ENCODE results near the gene CYBC1.

CYBC1 gene

DNA sequence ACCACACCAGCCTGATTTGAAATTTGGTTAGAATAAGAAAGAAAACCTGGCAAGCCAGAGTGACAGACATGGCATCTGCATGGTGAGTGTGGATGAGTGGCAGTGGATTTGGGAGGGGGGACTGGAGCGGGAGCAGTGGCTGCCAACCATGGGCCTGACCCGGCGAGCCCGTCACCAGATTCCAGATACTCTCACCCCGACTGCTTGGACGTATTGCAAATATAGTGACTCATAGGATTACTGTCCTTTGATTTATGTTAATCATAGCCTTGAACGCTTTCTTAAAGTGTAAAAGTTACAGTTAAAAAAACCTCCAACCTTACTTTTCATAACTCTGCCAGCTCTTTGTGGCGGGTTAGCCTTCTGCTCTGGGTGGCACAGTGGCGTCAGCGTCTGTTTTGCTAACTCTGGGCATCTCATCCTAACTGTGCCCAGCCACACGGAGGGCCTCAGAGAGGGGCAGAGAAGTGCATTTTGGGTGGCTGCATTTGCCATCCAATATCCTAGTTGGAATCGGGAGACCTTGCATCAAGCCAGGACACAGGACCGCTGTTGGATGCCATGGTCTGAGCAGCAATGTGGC, 42.2 kb upstream of the CYBC1 start:
- no peaks in the 10 kb centered on the region for H3K9me3 ChIP-seq (ENCODE audit: low read depth, low read length)
- DNase-seq (ENCODE audit: low read depth, low spot score) = no peak
- H3K36me3 ChIP-seq (ENCODE audit: insufficient read depth, low read length) = peaks cover 2% of the 10 kb centered on the region; the same call in 1 of the 2 replicates
- no peak overlapping the region for H3K9ac ChIP-seq (ENCODE audit: insufficient read length)
- no peak overlapping the region for H3K27ac ChIP-seq
- no peak overlapping the region for H3K4me3 ChIP-seq
- TF ChIP-seq POLR2AphosphoS5 (IDR thresholded peaks at IDR 0.05; ENCODE audit: borderline replicate concordance, low read depth, low read length) (no peak), EZH2 (IDR thresholded peaks at IDR 0.05) (no peak), FOXP2 (optimal IDR thresholded peaks at IDR 0.05; ENCODE audit: control extremely low read depth, extremely low read length, insufficient read depth) (no peak)

DNA sequence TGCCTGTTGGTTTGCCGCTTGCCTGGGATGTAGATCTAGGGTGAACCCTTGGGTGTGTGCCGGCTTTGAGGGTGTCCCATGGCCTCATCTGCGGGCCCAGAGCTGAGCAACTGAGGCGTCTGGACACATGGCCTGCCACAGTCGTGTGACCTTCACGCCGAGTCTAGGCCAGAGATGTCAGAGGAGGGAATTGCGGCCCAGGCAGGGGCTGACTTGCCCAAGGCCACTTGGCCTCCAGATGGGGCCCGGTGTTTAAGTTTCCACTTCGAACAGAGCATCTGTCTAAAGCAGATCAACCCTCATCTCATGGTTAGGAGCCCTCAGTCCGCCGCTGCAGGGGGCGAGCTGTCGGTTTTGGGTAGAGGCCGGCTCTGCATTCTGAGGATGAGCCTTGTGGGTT, 41.0 kb upstream of the CYBC1 start:
- Histone ChIP-seq H3K36me3 (ENCODE audit: insufficient read depth, low read length) (peaks cover 3% of the 10 kb centered on the region; the same call in 1 of the 2 replicates), H3K4me3 (no peak overlapping the region), H3K9ac (ENCODE audit: insufficient read length) (no peak overlapping the region), H3K27ac (no peak overlapping the region), H3K9me3 (ENCODE audit: low read depth, low read length) (no peaks in the 10 kb centered on the region)
- no peak for TF ChIP-seq FOXP2 (optimal IDR thresholded peaks at IDR 0.05; ENCODE audit: control extremely low read depth, extremely low read length, insufficient read depth)
- TF ChIP-seq POLR2AphosphoS5 (IDR thresholded peaks at IDR 0.05; ENCODE audit: borderline replicate concordance, low read depth, low read length) = no peak
- no peak for TF ChIP-seq EZH2 (IDR thresholded peaks at IDR 0.05)
- DNase-seq (ENCODE audit: low read depth, low spot score) = no peak

DNA sequence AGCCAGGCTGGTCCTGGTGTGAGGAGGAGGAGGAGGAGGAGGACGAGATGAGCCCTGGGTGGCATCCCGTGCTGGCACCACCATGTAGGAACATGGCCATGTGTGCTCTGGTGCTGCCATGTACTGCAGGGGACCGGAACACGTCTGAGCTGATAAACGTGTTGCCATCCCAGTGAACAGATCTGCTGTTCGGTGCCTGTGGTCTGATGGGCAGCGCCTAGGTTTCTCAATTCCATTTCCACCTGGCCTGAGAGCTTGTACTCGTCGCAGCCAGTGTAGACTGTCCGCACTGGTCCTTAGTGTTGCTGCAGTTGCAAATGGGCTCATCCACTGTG, 40.6 kb upstream of the CYBC1 start:
- Histone ChIP-seq H3K9me3 (ENCODE audit: low read depth, low read length) (no peaks in the 10 kb centered on the region), H3K27ac (no peak overlapping the region), H3K36me3 (ENCODE audit: insufficient read depth, low read length) (peaks cover 6% of the 10 kb centered on the region; the same call in 1 of the 2 replicates), H3K9ac (ENCODE audit: insufficient read length) (no peak overlapping the region), H3K4me3 (no peak overlapping the region)
- no peak for TF ChIP-seq EZH2 (IDR thresholded peaks at IDR 0.05)
- no peak for TF ChIP-seq FOXP2 (optimal IDR thresholded peaks at IDR 0.05; ENCODE audit: control extremely low read depth, extremely low read length, insufficient read depth)
- TF ChIP-seq POLR2AphosphoS5 (IDR thresholded peaks at IDR 0.05; ENCODE audit: borderline replicate concordance, low read depth, low read length) = no peak
- DNase-seq (ENCODE audit: low read depth, low spot score) = no peak

DNA sequence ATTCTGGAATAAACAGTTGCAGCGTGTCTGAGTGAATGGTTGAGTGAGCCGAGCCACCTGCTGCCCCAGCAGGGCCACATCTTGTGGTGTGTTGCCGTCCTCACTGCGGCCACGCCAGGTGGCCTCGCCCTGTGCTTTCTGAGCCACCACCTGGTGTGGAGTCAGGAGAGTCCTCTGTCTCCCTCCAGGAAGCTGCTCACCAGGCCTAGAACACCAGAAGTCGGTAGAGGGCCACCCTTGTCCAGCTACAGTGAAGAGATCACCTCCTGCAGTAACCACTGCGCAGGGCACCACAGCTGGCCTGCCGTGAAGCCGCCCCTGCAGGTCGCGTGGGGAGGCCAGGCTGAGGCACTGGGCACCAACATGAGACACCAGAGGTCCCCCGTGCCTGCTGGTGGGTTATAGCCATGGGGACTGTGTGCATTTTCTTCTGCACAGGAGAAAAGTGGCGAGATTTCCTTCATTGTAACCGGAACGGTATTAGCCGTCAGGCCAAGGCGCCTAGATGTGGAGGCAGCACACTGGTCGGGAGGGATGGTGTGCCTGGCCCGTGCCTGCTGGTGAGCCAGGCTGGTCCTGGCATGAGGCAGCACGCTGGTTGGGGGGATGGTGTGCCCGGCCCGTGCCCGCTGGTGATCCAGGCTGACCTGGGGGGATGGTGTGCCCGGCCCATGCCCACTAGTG, 40.1 kb upstream of the CYBC1 start:
- Histone ChIP-seq H3K36me3 (ENCODE audit: insufficient read depth, low read length) (peaks cover 8% of the 10 kb centered on the region; the same call in 1 of the 2 replicates), H3K9me3 (ENCODE audit: low read depth, low read length) (no peaks in the 10 kb centered on the region), H3K9ac (ENCODE audit: insufficient read length) (no peak overlapping the region), H3K27ac (no peak overlapping the region), H3K4me3 (no peak overlapping the region)
- no peak for DNase-seq (ENCODE audit: low read depth, low spot score)
- TF ChIP-seq EZH2 (IDR thresholded peaks at IDR 0.05) = no peak
- TF ChIP-seq FOXP2 (optimal IDR thresholded peaks at IDR 0.05; ENCODE audit: control extremely low read depth, extremely low read length, insufficient read depth) = no peak

DNA sequence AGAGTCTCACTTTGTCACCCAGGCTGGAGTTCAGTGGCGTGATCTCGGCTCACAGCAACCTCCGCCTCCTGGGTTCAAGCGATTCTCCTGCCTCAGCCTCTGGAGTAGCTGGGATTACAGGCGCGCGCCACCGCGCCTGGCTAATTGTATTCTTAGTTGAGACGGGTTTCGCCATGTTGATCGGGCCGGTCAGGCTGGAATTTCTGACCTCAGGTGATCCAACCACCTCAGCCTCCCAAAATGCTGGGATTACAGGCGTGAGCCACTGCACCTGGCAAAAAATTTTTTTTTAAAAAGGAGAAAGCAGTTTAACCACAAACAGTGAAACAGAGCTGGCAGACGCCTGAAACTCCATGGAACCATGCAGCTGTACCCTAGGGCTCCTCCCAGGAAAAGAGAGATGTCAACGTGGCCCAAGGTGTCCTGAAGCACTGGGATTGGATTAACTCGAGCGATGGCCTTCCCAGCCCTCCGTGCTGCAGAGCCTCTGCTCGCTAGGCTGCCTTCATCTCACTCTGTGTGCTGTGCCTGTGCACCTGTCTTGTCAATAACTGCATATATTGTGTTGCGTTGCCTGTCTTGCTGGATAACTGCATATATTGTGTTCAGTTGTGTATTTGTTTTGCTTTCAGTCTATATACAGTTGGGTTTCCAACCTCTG, 39.4 kb upstream of the CYBC1 start:
- Histone ChIP-seq H3K36me3 (ENCODE audit: insufficient read depth, low read length) (peaks cover 13% of the 10 kb centered on the region; the same call in 1 of the 2 replicates), H3K4me3 (no peak overlapping the region), H3K27ac (no peak overlapping the region), H3K9ac (ENCODE audit: insufficient read length) (no peak overlapping the region), H3K9me3 (ENCODE audit: low read depth, low read length) (no peaks in the 10 kb centered on the region)
- no peak for DNase-seq (ENCODE audit: low read depth, low spot score)
- TF ChIP-seq FOXP2 (optimal IDR thresholded peaks at IDR 0.05; ENCODE audit: control extremely low read depth, extremely low read length, insufficient read depth) = no peak
- TF ChIP-seq POLR2AphosphoS5 (IDR thresholded peaks at IDR 0.05; ENCODE audit: borderline replicate concordance, low read depth, low read length) = no peak
- TF ChIP-seq EZH2 (IDR thresholded peaks at IDR 0.05) = no peak

DNA sequence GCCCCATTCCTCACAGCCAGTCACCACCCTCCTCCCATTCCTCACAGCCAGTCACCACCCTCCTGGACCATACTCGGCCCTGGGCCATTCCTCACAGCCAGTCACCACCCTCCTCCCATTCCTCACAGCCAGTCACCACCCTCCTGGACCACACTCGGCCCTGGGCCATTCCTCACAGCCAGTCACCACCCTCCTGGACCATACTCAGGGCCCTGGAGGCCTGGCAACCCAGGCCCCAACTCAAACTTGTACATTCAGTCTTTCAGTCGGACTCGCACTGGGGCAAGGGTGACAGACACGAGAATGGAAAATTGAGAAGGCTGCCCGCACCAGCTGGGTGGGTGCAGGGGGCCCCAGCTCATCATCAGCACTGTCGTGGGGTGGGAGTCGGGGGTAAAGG, 38.6 kb upstream of the CYBC1 start:
- Histone ChIP-seq H3K9ac (ENCODE audit: insufficient read length) (no peak overlapping the region), H3K27ac (no peak overlapping the region), H3K36me3 (ENCODE audit: insufficient read depth, low read length) (peaks cover 19% of the 10 kb centered on the region; the same call in 1 of the 2 replicates), H3K9me3 (ENCODE audit: low read depth, low read length) (no peaks in the 10 kb centered on the region), H3K4me3 (no peak overlapping the region)
- no peak for DNase-seq (ENCODE audit: low read depth, low spot score)
- TF ChIP-seq FOXP2 (optimal IDR thresholded peaks at IDR 0.05; ENCODE audit: control extremely low read depth, extremely low read length, insufficient read depth) (no peak), POLR2AphosphoS5 (IDR thresholded peaks at IDR 0.05; ENCODE audit: borderline replicate concordance, low read depth, low read length) (no peak), EZH2 (IDR thresholded peaks at IDR 0.05) (no peak)

DNA sequence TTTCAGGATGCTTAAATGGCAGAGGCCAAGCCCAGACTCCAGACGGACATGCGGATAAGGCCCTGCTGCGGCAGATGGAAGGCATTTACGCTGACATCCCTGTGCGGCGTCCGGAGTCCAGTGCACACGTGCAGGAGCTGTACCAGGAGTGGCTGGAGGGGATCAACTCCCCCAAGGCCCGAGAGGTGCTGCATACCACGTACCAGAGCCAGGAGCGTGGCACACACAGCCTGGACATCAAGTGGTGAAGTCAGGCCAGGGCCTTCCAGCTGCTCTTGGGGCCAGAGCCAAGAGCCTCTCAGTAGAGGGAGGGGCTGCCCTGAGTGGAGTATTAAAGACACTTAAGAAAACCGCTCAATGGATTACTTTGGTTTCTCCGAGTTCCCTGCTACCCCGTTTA, 37.4 kb upstream of the CYBC1 start:
- no peak overlapping the region for H3K9ac ChIP-seq (ENCODE audit: insufficient read length)
- no peaks in the 10 kb centered on the region for H3K9me3 ChIP-seq (ENCODE audit: low read depth, low read length)
- peaks cover 30% of the 10 kb centered on the region; the same call in 1 of the 2 replicates for H3K36me3 ChIP-seq (ENCODE audit: insufficient read depth, low read length)
- DNase-seq (ENCODE audit: low read depth, low spot score) = no peak
- no peak overlapping the region for H3K4me3 ChIP-seq
- TF ChIP-seq POLR2AphosphoS5 (IDR thresholded peaks at IDR 0.05; ENCODE audit: borderline replicate concordance, low read depth, low read length) (no peak), EZH2 (IDR thresholded peaks at IDR 0.05) (no peak), FOXP2 (optimal IDR thresholded peaks at IDR 0.05; ENCODE audit: control extremely low read depth, extremely low read length, insufficient read depth) (no peak)
- no peak overlapping the region for H3K27ac ChIP-seq

DNA sequence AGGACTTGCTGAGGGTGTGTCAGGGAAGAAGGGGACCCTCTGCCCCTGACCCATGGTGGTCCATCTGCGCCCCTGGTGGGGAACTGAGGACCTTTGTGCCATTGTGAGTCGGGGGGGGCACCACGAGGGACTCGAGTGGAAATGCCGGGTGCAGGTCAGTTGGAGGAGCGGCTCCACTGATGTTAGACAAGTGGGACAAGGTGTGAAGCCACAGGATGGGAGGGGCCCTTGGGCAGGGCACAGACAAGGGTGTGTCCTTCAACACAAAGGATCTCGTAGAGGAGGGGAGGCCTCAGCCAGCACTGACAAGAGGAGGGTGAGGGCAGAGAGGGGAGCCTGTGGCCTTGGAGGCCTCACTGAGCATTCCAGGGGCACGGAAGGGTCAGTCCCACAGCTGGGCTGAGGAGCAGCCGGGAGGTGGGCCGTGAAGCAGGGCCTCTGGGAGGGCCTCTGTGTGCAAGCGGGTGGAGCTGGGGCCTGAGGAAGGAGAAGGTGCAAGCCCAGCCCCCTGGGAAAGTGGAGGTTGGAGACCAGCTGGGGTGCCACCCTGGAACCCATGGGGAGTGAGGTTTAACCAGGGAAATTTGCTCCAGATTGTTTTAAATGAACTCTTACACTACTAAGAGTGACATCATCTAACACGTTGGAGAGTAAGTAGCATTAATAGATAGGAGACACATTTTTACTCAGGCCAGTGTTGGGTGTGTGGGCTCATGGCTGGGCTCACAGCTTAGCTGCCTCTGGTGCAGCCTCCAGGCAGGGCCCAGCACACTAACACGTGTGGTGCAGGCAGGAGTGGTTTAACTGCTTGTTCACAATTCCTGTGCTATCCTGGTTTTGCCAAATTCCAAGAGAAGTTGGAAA, 35.9 kb upstream of the CYBC1 start:
- no peak overlapping the region for H3K4me3 ChIP-seq
- TF ChIP-seq EZH2 (IDR thresholded peaks at IDR 0.05) (no peak), FOXP2 (optimal IDR thresholded peaks at IDR 0.05; ENCODE audit: control extremely low read depth, extremely low read length, insufficient read depth) (no peak), POLR2AphosphoS5 (IDR thresholded peaks at IDR 0.05; ENCODE audit: borderline replicate concordance, low read depth, low read length) (no peak)
- no peak overlapping the region for H3K27ac ChIP-seq
- DNase-seq (ENCODE audit: low read depth, low spot score) = no peak
- no peak overlapping the region for H3K9ac ChIP-seq (ENCODE audit: insufficient read length)
- H3K9me3 ChIP-seq (ENCODE audit: low read depth, low read length) = no peaks in the 10 kb centered on the region
- H3K36me3 ChIP-seq (ENCODE audit: insufficient read depth, low read length) = peaks cover 38% of the 10 kb centered on the region; the same call in 1 of the 2 replicates

All from SK-N-MC (cell line).